ENCODE results near the gene SLC10A7.

Gene SLC10A7

GRCh38 chr4:146478009-146478408 lies 43.7 kb downstream of the SLC10A7 start:
- Histone ChIP-seq H3K27me3 (ENCODE audit: control insufficient read depth, low read length) (no peaks in the 10 kb centered on the region), H3K36me3 (ENCODE audit: control insufficient read depth, low read length) (no peaks in the 10 kb centered on the region), H3K4me3 (ENCODE audit: low read length) (no peak overlapping the region), H3K4me1 (ENCODE audit: control insufficient read depth, low read length) (no peaks in the 10 kb centered on the region), H3F3A (ENCODE audit: control insufficient read depth, insufficient read depth) (no peaks in the 10 kb centered on the region), H3K9me2 (replicated peaks; ENCODE audit: control insufficient read depth, low read length) (no peaks in the 10 kb centered on the region), H3K4me2 (ENCODE audit: low read length) (no peak overlapping the region), H3K27ac (ENCODE audit: low read depth, low read length) (no peak overlapping the region), H3K79me2 (ENCODE audit: control insufficient read depth, low read length) (no peaks in the 10 kb centered on the region), H3K9me3 (ENCODE audit: control insufficient read depth, insufficient read depth, low read length) (no peaks in the 10 kb centered on the region), H4K20me1 (ENCODE audit: control insufficient read depth, insufficient read depth, low read depth, low read length) (no peaks in the 10 kb centered on the region)
- no peak for TF ChIP-seq CTCF (IDR thresholded peaks at IDR 0.05; ENCODE audit: low read depth, low read length, poor library complexity, severe bottlenecking)
- TF ChIP-seq EZH2phosphoT487 (IDR thresholded peaks at IDR 0.05; ENCODE audit: borderline replicate concordance, low read length) = no peak

DNA sequence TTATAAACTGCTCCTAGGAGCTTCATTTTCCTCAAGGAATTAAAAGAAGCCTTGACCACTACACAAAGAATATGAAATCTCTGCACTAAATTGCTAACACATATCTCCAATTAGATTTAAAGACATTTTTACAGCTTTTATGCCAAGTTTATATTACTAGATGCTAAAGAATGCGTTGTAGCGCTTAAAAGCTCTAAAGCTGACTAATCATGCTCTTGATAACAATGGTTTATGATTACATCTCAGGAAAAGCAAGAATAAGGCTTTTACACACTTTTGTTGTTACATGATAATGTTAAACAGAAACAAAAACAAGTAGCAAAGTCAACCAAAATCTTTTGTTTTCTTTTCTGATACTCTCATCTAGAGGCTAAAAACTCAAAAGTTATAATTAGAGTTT lies 44.7 kb downstream of the SLC10A7 start:
- Histone ChIP-seq H4K20me1 (ENCODE audit: control insufficient read depth, insufficient read depth, low read depth, low read length) (no peaks in the 10 kb centered on the region), H3K79me2 (ENCODE audit: control insufficient read depth, low read length) (no peaks in the 10 kb centered on the region), H3K9me2 (replicated peaks; ENCODE audit: control insufficient read depth, low read length) (no peaks in the 10 kb centered on the region), H3K4me1 (ENCODE audit: control insufficient read depth, low read length) (no peaks in the 10 kb centered on the region), H3K27me3 (ENCODE audit: control insufficient read depth, low read length) (no peaks in the 10 kb centered on the region), H3F3A (ENCODE audit: control insufficient read depth, insufficient read depth) (no peaks in the 10 kb centered on the region), H3K27ac (ENCODE audit: low read depth, low read length) (no peak overlapping the region), H3K36me3 (ENCODE audit: control insufficient read depth, low read length) (no peaks in the 10 kb centered on the region), H3K9me3 (ENCODE audit: control insufficient read depth, insufficient read depth, low read length) (no peaks in the 10 kb centered on the region), H3K4me2 (ENCODE audit: low read length) (no peak overlapping the region), H3K4me3 (ENCODE audit: low read length) (no peak overlapping the region)
- no peak for TF ChIP-seq CTCF (IDR thresholded peaks at IDR 0.05; ENCODE audit: low read depth, low read length, poor library complexity, severe bottlenecking)
- TF ChIP-seq EZH2phosphoT487 (IDR thresholded peaks at IDR 0.05; ENCODE audit: borderline replicate concordance, low read length) = no peak

- Histone ChIP-seq H3K27ac (ENCODE audit: low read depth, low read length) (no peak overlapping the region), H3K36me3 (ENCODE audit: control insufficient read depth, low read length) (no peaks in the 10 kb centered on the region), H3F3A (ENCODE audit: control insufficient read depth, insufficient read depth) (no peaks in the 10 kb centered on the region), H3K4me3 (ENCODE audit: low read length) (no peak overlapping the region), H3K9me2 (replicated peaks; ENCODE audit: control insufficient read depth, low read length) (no peaks in the 10 kb centered on the region), H3K79me2 (ENCODE audit: control insufficient read depth, low read length) (no peaks in the 10 kb centered on the region), H3K4me1 (ENCODE audit: control insufficient read depth, low read length) (no peaks in the 10 kb centered on the region), H3K4me2 (ENCODE audit: low read length) (no peak overlapping the region), H3K27me3 (ENCODE audit: control insufficient read depth, low read length) (no peaks in the 10 kb centered on the region), H3K9me3 (ENCODE audit: control insufficient read depth, insufficient read depth, low read length) (no peaks in the 10 kb centered on the region), H4K20me1 (ENCODE audit: control insufficient read depth, insufficient read depth, low read depth, low read length) (no peaks in the 10 kb centered on the region)
- TF ChIP-seq CTCF (IDR thresholded peaks at IDR 0.05; ENCODE audit: low read depth, low read length, poor library complexity, severe bottlenecking) (no peak), EZH2phosphoT487 (IDR thresholded peaks at IDR 0.05; ENCODE audit: borderline replicate concordance, low read length) (no peak)
These were observed 49.3 kb downstream of the SLC10A7 start for GRCh38 chr4:146472404-146472803.

DNA sequence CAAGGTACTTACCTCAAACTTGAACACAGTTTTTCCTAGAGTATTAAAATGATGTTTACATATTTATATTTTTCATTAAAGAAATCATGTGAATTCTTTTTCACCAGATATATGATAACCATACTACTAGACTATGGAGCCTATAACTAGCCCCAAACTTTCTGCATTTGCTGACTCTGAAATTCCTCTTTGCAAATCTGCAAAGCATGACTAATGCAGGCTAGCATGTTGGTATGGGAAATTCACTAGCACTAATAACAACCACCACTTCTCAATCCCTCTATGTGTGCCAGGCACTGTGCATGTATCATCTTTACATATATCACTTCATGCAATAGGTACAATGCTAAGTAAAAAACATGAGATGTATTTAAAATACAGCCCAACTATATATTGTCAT lies 51.1 kb downstream of the SLC10A7 start:
- Histone ChIP-seq H3K27ac (ENCODE audit: low read depth, low read length) (no peak overlapping the region), H3K36me3 (ENCODE audit: control insufficient read depth, low read length) (no peaks in the 10 kb centered on the region)

More for the DNA sequence above, 51.1 kb downstream of the SLC10A7 start:
- Histone ChIP-seq H3K9me3 (ENCODE audit: control insufficient read depth, insufficient read depth, low read length) (no peaks in the 10 kb centered on the region), H3K4me2 (ENCODE audit: low read length) (no peak overlapping the region), H3K4me3 (ENCODE audit: low read length) (no peak overlapping the region), H3K27me3 (ENCODE audit: control insufficient read depth, low read length) (no peaks in the 10 kb centered on the region), H3K9me2 (replicated peaks; ENCODE audit: control insufficient read depth, low read length) (no peaks in the 10 kb centered on the region), H3F3A (ENCODE audit: control insufficient read depth, insufficient read depth) (no peaks in the 10 kb centered on the region), H4K20me1 (ENCODE audit: control insufficient read depth, insufficient read depth, low read depth, low read length) (no peaks in the 10 kb centered on the region), H3K4me1 (ENCODE audit: control insufficient read depth, low read length) (no peaks in the 10 kb centered on the region), H3K79me2 (ENCODE audit: control insufficient read depth, low read length) (no peaks in the 10 kb centered on the region)
- no peak for TF ChIP-seq CTCF (IDR thresholded peaks at IDR 0.05; ENCODE audit: low read depth, low read length, poor library complexity, severe bottlenecking)
- no peak for TF ChIP-seq EZH2phosphoT487 (IDR thresholded peaks at IDR 0.05; ENCODE audit: borderline replicate concordance, low read length)

All from DOHH2 (cell line).